Raji (cell line): ENCODE measurements around the gene PCBP3.

Experiments
- POLR2A ChIP-seq: IDR thresholded peaks from 2 replicates; pipeline ENCODE4 v1.6.1; 2011; ENCODE audit warnings: low read depth, low read length, control low read depth; ENCODE audit not compliant: insufficient read depth

Gene PCBP3

GRCh38 chr21:45828580-45829570 lies 185.3 kb downstream of the PCBP3 start:
- TF ChIP-seq POLR2A = no peak

- TF ChIP-seq POLR2A = no peak
Observed at GRCh38 chr21:45829668-45830067, 186.1 kb downstream of the PCBP3 start.

GRCh38 chr21:45830221-45830640 lies 186.7 kb downstream of the PCBP3 start:
- no peak for TF ChIP-seq POLR2A

GRCh38 chr21:45830720-45831366 lies 187.3 kb downstream of the PCBP3 start:
- TF ChIP-seq POLR2A = no peak

GRCh38 chr21:45831991-45832740 lies 188.6 kb downstream of the PCBP3 start:
- TF ChIP-seq POLR2A = no peak

GRCh38 chr21:45833414-45833813 lies 189.9 kb downstream of the PCBP3 start:
- no peak for TF ChIP-seq POLR2A

GRCh38 chr21:45834026-45834715 lies 190.6 kb downstream of the PCBP3 start:
- TF ChIP-seq POLR2A = no peak

GRCh38 chr21:45834821-45835293 lies 191.3 kb downstream of the PCBP3 start:
- TF ChIP-seq POLR2A = no peak

GRCh38 chr21:45835301-45836267 lies 192.1 kb downstream of the PCBP3 start:
- no peak for TF ChIP-seq POLR2A

- TF ChIP-seq POLR2A = no peak
Observed at GRCh38 chr21:45836268-45836655, 192.7 kb downstream of the PCBP3 start.

- TF ChIP-seq POLR2A = no peak
Observed at GRCh38 chr21:45836694-45837670, 193.5 kb downstream of the PCBP3 start.

GRCh38 chr21:45837936-45838335 lies 194.4 kb downstream of the PCBP3 start:
- no peak for TF ChIP-seq POLR2A
